Right lobe of liver (tissue), 4 donors: Measurements from ENCODE around the gene NDFIP2.

Experiments used
- POLR2A ChIP-seq: fragments of 450-650 bp; IDR thresholded peaks from one replicate; pipeline ENCODE4 v1.6.1; 2017; ENCODE audit warnings: antibody characterized with exemption, mild to moderate bottlenecking
- TF ChIP-seq, protein P1 (sequence below), 4 donors: fragments of 200-600 bp in 3 of 4; fragments of 450-650 bp in 1 of 4; IDR thresholded peaks; one replicate each; pipeline versions ENCODE4 v1.5.1 to v1.8.0; 2016 to 2022; ENCODE audit warnings: antibody characterized with exemption in 4 of 4, mild to moderate bottlenecking in 2 of 4
- donor health status: DM: no; HTN: no; CAD: no.
- donor health status: DM: no; HTN: no; CAD: no.
- donor health status: DM: no; HTN: yes; CAD: no.

DNA sequence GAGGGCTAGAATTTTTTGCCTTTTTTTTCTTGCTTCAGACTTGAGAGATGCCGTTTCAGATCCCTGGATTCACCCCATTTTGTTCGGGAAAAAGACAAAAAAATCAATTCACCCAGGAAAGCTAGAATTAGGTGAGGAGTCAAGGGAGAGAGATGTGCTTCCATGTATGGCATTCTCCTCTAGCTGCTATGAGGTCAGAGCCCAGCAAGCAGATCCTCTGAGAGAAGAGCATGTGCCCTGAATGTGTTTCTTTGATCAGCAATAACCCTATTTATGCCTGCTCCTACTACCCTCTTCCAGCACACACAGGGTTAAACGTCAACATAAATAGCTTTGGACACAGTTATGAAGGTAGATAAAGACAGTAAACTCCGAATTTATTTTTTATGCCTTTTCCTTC is 53.6 kb downstream of the NDFIP2 start:
- TF ChIP-seq, protein P1, sequence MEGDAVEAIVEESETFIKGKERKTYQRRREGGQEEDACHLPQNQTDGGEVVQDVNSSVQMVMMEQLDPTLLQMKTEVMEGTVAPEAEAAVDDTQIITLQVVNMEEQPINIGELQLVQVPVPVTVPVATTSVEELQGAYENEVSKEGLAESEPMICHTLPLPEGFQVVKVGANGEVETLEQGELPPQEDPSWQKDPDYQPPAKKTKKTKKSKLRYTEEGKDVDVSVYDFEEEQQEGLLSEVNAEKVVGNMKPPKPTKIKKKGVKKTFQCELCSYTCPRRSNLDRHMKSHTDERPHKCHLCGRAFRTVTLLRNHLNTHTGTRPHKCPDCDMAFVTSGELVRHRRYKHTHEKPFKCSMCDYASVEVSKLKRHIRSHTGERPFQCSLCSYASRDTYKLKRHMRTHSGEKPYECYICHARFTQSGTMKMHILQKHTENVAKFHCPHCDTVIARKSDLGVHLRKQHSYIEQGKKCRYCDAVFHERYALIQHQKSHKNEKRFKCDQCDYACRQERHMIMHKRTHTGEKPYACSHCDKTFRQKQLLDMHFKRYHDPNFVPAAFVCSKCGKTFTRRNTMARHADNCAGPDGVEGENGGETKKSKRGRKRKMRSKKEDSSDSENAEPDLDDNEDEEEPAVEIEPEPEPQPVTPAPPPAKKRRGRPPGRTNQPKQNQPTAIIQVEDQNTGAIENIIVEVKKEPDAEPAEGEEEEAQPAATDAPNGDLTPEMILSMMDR (IDR thresholded peaks at IDR 0.05) = no peak
- no peak for TF ChIP-seq POLR2A
